HL-60 (cell line): ENCODE measurements around the gene EHBP1.

Source experiments
- POLR2AphosphoS5 ChIP-seq: IDR thresholded peaks from 2 replicates; pipeline ENCODE4 v1.6.1; 2012; ENCODE audit warnings: low read depth
- REST ChIP-seq: IDR thresholded peaks from 2 replicates; pipeline ENCODE4 v1.6.1; 2012; ENCODE audit warnings: low read depth; ENCODE audit not compliant: insufficient replicate concordance
- SPI1 ChIP-seq: IDR thresholded peaks from 2 replicates; pipeline ENCODE4 v1.6.1; 2012; ENCODE audit warnings: low read depth, mild to moderate bottlenecking, borderline replicate concordance
- TF ChIP-seq, protein P1 (sequence below): IDR thresholded peaks from one replicate; pipeline ENCODE4 v1.5.1; 2011; ENCODE audit warnings: low read length, control low read depth, inconsistent platforms; ENCODE audit not compliant: insufficient read depth

DNA sequence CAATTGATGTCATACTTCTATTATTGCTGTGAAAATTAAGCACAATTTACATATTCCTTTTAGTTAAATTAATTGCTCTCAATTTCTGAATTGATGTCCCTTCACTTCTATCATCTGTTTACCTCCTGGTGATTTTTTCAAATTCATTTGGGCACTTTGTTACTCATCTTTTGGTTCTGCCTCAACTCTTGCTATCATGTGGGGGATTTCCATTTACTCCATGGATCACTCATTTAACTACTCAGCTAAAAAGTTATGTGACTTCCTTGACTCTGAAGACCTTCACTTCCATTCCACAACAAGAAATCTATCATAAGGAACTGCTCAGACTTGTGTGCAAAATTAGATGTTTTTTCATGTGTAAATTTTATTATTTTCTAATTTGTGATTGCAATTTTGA lies 126.2 kb downstream of the EHBP1 start:
- TF ChIP-seq, protein P1, sequence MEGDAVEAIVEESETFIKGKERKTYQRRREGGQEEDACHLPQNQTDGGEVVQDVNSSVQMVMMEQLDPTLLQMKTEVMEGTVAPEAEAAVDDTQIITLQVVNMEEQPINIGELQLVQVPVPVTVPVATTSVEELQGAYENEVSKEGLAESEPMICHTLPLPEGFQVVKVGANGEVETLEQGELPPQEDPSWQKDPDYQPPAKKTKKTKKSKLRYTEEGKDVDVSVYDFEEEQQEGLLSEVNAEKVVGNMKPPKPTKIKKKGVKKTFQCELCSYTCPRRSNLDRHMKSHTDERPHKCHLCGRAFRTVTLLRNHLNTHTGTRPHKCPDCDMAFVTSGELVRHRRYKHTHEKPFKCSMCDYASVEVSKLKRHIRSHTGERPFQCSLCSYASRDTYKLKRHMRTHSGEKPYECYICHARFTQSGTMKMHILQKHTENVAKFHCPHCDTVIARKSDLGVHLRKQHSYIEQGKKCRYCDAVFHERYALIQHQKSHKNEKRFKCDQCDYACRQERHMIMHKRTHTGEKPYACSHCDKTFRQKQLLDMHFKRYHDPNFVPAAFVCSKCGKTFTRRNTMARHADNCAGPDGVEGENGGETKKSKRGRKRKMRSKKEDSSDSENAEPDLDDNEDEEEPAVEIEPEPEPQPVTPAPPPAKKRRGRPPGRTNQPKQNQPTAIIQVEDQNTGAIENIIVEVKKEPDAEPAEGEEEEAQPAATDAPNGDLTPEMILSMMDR, result no peak
- no peak for TF ChIP-seq POLR2AphosphoS5
- no peak for TF ChIP-seq REST
- TF ChIP-seq SPI1, result no peak
